Kidney (tissue), 14 donors: ENCODE data around the gene TMEM131L. TPM values are rescaled to one million over a fixed set of nuclear protein-coding genes. Genes with fewer than 3 reads are reported as not detected.
A peak's percentile ranks its signal among the peaks of the same experiment; 100 is the strongest.

Source experiments
- DNase-seq, 5 donors: peaks; one replicate each; pipeline ENCODE4 v3.0.0-alpha.2; 2013 to 2020
- FAIRE-seq: peaks from 2 replicates; lab custom pipeline; 2012; peaks lifted over from hg19 to GRCh38; lab: Jason Lieb, UNC
- H3K27ac ChIP-seq, 2 donors: one replicate each; pipeline ENCODE4 v1.7.0; 2013; ENCODE audit warnings: low read depth in 2 of 2, low read length in 2 of 2, inconsistent platforms in 1 of 2
- H3K27me3 ChIP-seq: one replicate; pipeline ENCODE4 v1.7.1; 2013; ENCODE audit warnings: low read length, inconsistent platforms; ENCODE audit not compliant: control insufficient read depth, insufficient read depth
- H3K36me3 ChIP-seq, 3 donors: one replicate each; pipeline versions ENCODE4 v1.7.0 to v1.7.1; 2013; ENCODE audit warnings: low read length in 3 of 3, control low read depth in 1 of 3, inconsistent platforms in 1 of 3; ENCODE audit not compliant: insufficient read depth in 3 of 3, control insufficient read depth in 2 of 3
- H3K4me1 ChIP-seq, 3 donors: one replicate each; pipeline versions ENCODE4 v1.7.0 to v1.7.1; 2013; ENCODE audit warnings: low read length in 3 of 3, inconsistent platforms in 1 of 3, low read depth in 1 of 3; ENCODE audit not compliant: control insufficient read depth in 2 of 3, insufficient read depth in 2 of 3
- H3K4me3 ChIP-seq, 3 donors: one replicate each; pipeline versions ENCODE4 v1.7.0 to v1.8.1; 2013; ENCODE audit warnings: low read length in 3 of 3, control low read depth in 1 of 3, inconsistent platforms in 1 of 3
- H3K9ac ChIP-seq, 3 donors: one replicate each; pipeline versions ENCODE4 v1.7.0 to v1.7.1; 2013; ENCODE audit warnings: low read length in 3 of 3, control low read depth in 1 of 3, inconsistent platforms in 1 of 3
- H3K9me3 ChIP-seq, 3 donors: one replicate each; pipeline versions ENCODE4 v1.7.0 to v1.7.1; 2013; ENCODE audit warnings: low read length in 3 of 3, control low read depth in 1 of 3, inconsistent platforms in 1 of 3; ENCODE audit not compliant: control insufficient read depth in 2 of 3, insufficient read depth in 1 of 3
- intact Hi-C: fragments of 100-400 bp; cut with DNase I; formaldehyde crosslinking; loops from one replicate; pipeline ENCODE4 v1.11.1; 2022
- polyA plus RNA-seq: library from polyadenylated mRNA; stranded (reverse); fragments of 350-450 nt; fragmentation: Illumina TruSeq; extraction: RNeasy Lipid Tissue Mini Kit (QIAGEN cat#74804); gene quantifications from one replicate; pipeline ENCODE4 v1.2.3, GENCODE V29; 2014; ENCODE audit warnings: low read depth, low replicate concordance; ENCODE audit not compliant: insufficient read depth
- total RNA-seq: library from RNA; stranded (reverse); fragmentation: NEBNext Ultra II Directional; extraction: Animal tissue kit (Norgen Biotek cat#: 25700); gene quantifications from one replicate; pipeline ENCODE4 v1.2.1, GENCODE V29; 2021
- TF ChIP-seq, protein P1 (sequence below): IDR thresholded peaks from 3 replicates; pipeline ENCODE4 v1.5.1; 2012; ENCODE audit warnings: mild to moderate bottlenecking, moderate library complexity, borderline replicate concordance; ENCODE audit not compliant: insufficient read depth; ENCODE audit errors: extremely low read depth
- donor health status: control.
- donor health status: control.
- donor health status: control.
- donor health status: control.
- donor health status: control.
- donor health status: DM: yes; HTN: yes; CAD: no.
- donor health status: Normal renal cell carcinoma (clear cell type).

Gene TMEM131L
- total and polyA plus RNA-seq, 2 donors from 2014 or later: 3.0 to 17.0 TPM

- Histone ChIP-seq H3K9ac (no peak overlapping the region), H3K9me3 (no peaks in the 10 kb centered on the region), H3K27ac (no peak overlapping the region), H3K27me3 (no peaks in the 10 kb centered on the region), H3K4me3 (no peak overlapping the region), H3K36me3 (no peaks in the 10 kb centered on the region), H3K4me1 (peaks cover 0 to 6% (median 0%) of the 10 kb centered on the region in 3 donors)
- DNase-seq: no peak
- TF ChIP-seq, protein P1, sequence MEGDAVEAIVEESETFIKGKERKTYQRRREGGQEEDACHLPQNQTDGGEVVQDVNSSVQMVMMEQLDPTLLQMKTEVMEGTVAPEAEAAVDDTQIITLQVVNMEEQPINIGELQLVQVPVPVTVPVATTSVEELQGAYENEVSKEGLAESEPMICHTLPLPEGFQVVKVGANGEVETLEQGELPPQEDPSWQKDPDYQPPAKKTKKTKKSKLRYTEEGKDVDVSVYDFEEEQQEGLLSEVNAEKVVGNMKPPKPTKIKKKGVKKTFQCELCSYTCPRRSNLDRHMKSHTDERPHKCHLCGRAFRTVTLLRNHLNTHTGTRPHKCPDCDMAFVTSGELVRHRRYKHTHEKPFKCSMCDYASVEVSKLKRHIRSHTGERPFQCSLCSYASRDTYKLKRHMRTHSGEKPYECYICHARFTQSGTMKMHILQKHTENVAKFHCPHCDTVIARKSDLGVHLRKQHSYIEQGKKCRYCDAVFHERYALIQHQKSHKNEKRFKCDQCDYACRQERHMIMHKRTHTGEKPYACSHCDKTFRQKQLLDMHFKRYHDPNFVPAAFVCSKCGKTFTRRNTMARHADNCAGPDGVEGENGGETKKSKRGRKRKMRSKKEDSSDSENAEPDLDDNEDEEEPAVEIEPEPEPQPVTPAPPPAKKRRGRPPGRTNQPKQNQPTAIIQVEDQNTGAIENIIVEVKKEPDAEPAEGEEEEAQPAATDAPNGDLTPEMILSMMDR: no peak
- intact Hi-C loops: no loop called here
- FAIRE-seq: no peak
Measured at GRCh38 chr4:153537493-153537960, 71.4 kb downstream of the TMEM131L start.

DNA sequence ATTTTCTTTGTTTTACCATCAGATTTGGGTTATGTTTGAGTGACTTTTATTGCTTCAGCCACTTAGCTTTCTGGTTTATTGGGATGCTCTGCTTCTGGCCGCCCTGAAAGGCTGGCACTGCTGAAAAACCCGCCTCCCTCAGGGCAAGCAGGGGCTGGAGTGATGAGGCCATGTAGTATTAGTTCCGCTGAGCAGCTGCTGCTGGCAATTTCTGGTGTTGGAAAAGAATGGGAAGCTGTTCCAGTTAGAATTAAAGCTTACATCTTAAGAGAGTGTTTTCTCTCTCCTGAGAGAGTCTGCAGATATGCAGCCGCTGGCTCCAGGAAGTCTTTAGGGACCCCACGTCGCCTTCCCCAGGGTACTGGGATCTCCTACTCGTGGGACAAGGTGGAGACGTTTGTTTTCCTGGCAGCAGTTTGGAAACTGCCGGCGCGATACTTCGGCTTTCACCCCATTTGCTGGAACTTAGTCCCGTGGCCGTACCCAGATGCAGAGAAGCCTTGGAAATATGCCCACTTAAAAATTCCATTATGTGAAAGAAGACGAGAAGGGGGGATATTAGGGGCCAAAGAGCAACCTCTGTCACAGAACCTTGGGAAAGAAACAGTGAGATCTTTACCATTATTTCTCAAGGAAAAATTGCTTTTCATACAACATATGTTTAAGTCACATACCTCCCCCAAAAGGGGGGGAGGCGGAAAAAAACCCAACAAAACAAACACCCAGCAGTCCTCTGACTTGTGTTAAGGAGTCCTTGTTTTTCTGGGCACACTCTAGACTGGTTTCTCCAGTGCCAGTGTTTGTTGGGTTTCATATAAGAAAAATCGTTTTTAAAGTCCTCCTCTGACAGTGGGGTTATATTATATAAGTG is 72.6 kb downstream of the TMEM131L start:
- Histone ChIP-seq H3K9me3 (no peaks in the 10 kb centered on the region), H3K4me1 (peaks cover 0 to 6% (median 0%) of the 10 kb centered on the region in 3 donors), H3K27ac (no peak overlapping the region), H3K4me3 (peak overlapping the region in 2 of 3 donors; percentile 1 to 16), H3K9ac (no peak overlapping the region), H3K36me3 (no peaks in the 10 kb centered on the region), H3K27me3 (no peaks in the 10 kb centered on the region)
- intact Hi-C loops: no loop called here
- DNase-seq (peak in 3 of 5 donors; percentile 63 to 73 (median 71)), FAIRE-seq (no peak)
- TF ChIP-seq, protein P1: no peak

DNA sequence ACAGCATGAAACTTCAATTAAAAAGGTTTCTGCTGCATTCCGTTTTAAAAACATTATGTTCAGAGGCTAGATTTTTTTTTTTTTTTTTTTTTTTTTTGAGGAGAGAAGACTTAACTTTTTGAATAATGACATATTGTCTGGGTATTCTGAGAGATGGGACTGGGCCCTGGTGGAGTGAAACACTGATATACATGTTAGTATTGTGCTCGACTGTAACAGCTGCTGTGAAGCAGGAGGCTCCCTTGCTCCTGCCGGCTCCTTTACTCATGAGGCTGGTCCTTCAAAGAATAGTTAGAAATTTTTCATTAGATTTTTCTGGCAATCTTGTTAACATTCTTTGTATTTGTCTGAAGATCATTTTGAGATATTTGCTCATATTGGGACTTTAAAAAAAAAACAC is 73.3 kb downstream of the TMEM131L start:
- H3K27ac ChIP-seq: no peak overlapping the region
- no peak overlapping the region for H3K9ac ChIP-seq
- H3K27me3 ChIP-seq: no peaks in the 10 kb centered on the region
- intact Hi-C loops: no loop called here
- TF ChIP-seq, protein P1: no peak
- DNase-seq (no peak), FAIRE-seq (no peak)
- no peak overlapping the region for H3K4me3 ChIP-seq
- H3K36me3 ChIP-seq: no peaks in the 10 kb centered on the region
- H3K4me1 ChIP-seq: peaks cover 0 to 6% (median 0%) of the 10 kb centered on the region in 3 donors
- no peaks in the 10 kb centered on the region for H3K9me3 ChIP-seq
